Right lobe of liver (tissue), 6 donors: ENCODE results near the gene ALKBH7. TPM values are rescaled to one million over a fixed set of nuclear protein-coding genes. Genes with fewer than 3 reads are reported as not detected.

Source experiments
- ATAC-seq, 4 donors: fragments of 200-7000 bp; cut with Tn5 transposase; one replicate each; pipeline ENCODE4 v1.9.1; 2020; ENCODE audit warnings: mild to moderate bottlenecking in 4 of 4, moderate library complexity in 4 of 4
- DNase-seq, 3 donors: peaks; one replicate each; pipeline ENCODE4 v3.0.0-alpha.2; 2020
- H3K27ac ChIP-seq, 3 donors: fragments of 200-600 bp; one replicate each; pipeline ENCODE4 v1.8.0; 2022
- H3K27me3 ChIP-seq, 2 donors: fragments of 200-600 bp; one replicate each; pipeline ENCODE4 v1.8.0; 2022
- H3K36me3 ChIP-seq, 4 donors: fragments of 200-600 bp; sonication (generic) in 1 of 4; one replicate each; pipeline versions ENCODE4 v1.5.1 to v1.8.0; 2017 to 2022; ENCODE audit warnings: control low read depth in 1 of 4
- H3K4me1 ChIP-seq, 4 donors: fragments of 200-600 bp; sonication (generic) in 1 of 4; one replicate each; pipeline versions ENCODE4 v1.5.1 to v1.8.0; 2017 to 2022; ENCODE audit warnings: control low read depth in 1 of 4
- H3K4me3 ChIP-seq, 3 donors: fragments of 200-600 bp; one replicate each; pipeline ENCODE4 v1.8.0; 2022
- H3K9me3 ChIP-seq, 4 donors: fragments of 200-600 bp; sonication (generic) in 1 of 4; one replicate each; pipeline versions ENCODE4 v1.5.1 to v1.8.0; 2017 to 2022; ENCODE audit warnings: control low read depth in 1 of 4
- POLR2A ChIP-seq: fragments of 450-650 bp; IDR thresholded peaks from one replicate; pipeline ENCODE4 v1.6.1; 2017; ENCODE audit warnings: antibody characterized with exemption, mild to moderate bottlenecking
- WGBS: methylation state at CpG from one replicate; pipeline ENCODE4 v1.1.6; 2018; ENCODE audit warnings: low coverage, low lambda C conversion rate; ENCODE audit not compliant: insufficient coverage; ENCODE audit errors: missing lambda C conversion rate; 5-methylcytosine and 5-hydroxymethylcytosine counted together
- intact Hi-C, 2 donors: fragments of 100-400 bp; cut with DNase I; formaldehyde crosslinking; loops; one replicate each; pipeline versions ENCODE4 v1.11.2 to v1.14.1; 2022
- total RNA-seq, 6 experiments: library from RNA; depleted of rRNA in 2 of 6; stranded (reverse); fragments of >200 nt in 2 of 6; fragmentation: NEBNext Ultra II Directional in 3 of 6; extraction: Animal tissue kit (Norgen Biotek cat#: 25700) in 3 of 6; gene quantifications; one replicate each; pipeline versions ENCODE4 v1.1.0 to v1.2.4, GENCODE V29; 2016 to 2023
- TF ChIP-seq, protein P1 (sequence below), 4 donors: fragments of 200-600 bp in 3 of 4; fragments of 450-650 bp in 1 of 4; IDR thresholded peaks; one replicate each; pipeline versions ENCODE4 v1.5.1 to v1.8.0; 2016 to 2022; ENCODE audit warnings: antibody characterized with exemption in 4 of 4, mild to moderate bottlenecking in 2 of 4
- donor health status: DM: no; HTN: yes; CAD: no.
- donor health status: DM: no; HTN: no; CAD: no.
- donor health status: DM: no; HTN: no; CAD: no.
- donor health status: DM: no; HTN: yes; CAD: no.
- donor health status: DM: no; HTN: yes; CAD: no.

Gene ALKBH7
- total RNA-seq, 6 experiments from 2014 or later, result 60.7 to 78.4 (median 72.2) TPM

GRCh38 chr19:6383188-6383587 is 10.6 kb downstream of the ALKBH7 start:
- DNase-seq, result no peak
- TF ChIP-seq, protein P1, sequence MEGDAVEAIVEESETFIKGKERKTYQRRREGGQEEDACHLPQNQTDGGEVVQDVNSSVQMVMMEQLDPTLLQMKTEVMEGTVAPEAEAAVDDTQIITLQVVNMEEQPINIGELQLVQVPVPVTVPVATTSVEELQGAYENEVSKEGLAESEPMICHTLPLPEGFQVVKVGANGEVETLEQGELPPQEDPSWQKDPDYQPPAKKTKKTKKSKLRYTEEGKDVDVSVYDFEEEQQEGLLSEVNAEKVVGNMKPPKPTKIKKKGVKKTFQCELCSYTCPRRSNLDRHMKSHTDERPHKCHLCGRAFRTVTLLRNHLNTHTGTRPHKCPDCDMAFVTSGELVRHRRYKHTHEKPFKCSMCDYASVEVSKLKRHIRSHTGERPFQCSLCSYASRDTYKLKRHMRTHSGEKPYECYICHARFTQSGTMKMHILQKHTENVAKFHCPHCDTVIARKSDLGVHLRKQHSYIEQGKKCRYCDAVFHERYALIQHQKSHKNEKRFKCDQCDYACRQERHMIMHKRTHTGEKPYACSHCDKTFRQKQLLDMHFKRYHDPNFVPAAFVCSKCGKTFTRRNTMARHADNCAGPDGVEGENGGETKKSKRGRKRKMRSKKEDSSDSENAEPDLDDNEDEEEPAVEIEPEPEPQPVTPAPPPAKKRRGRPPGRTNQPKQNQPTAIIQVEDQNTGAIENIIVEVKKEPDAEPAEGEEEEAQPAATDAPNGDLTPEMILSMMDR (IDR thresholded peaks at IDR 0.05), result no peak
- TF ChIP-seq POLR2A, result no peak
- H3K27ac ChIP-seq, result no peak overlapping the region
- intact Hi-C loops, result no loop called here
- H3K9me3 ChIP-seq, result no peaks in the 10 kb centered on the region
- no peaks in the 10 kb centered on the region for H3K4me1 ChIP-seq
- no peak overlapping the region for H3K4me3 ChIP-seq
- WGBS, result 96% methylated on average over 8 of the region's 19 CpGs
- ATAC-seq, result no peak
- peaks cover 0 to 71% (median 35%) of the 10 kb centered on the region in 4 donors for H3K36me3 ChIP-seq
- no peaks in the 10 kb centered on the region for H3K27me3 ChIP-seq

GRCh38 chr19:6384381-6384780 is 11.8 kb downstream of the ALKBH7 start:
- 95% methylated on average over 4 of the region's 4 CpGs for WGBS
- H3K27ac ChIP-seq, result no peak overlapping the region
- H3K4me3 ChIP-seq, result no peak overlapping the region
- ATAC-seq (no peak), DNase-seq (no peak)
- no peaks in the 10 kb centered on the region for H3K9me3 ChIP-seq
- peaks cover 0 to 81% (median 40%) of the 10 kb centered on the region in 4 donors for H3K36me3 ChIP-seq
- no peaks in the 10 kb centered on the region for H3K4me1 ChIP-seq
- intact Hi-C loops, result no loop called here
- TF ChIP-seq, protein P1 (IDR thresholded peaks at IDR 0.05), result no peak
- no peak for TF ChIP-seq POLR2A
- no peaks in the 10 kb centered on the region for H3K27me3 ChIP-seq

DNA sequence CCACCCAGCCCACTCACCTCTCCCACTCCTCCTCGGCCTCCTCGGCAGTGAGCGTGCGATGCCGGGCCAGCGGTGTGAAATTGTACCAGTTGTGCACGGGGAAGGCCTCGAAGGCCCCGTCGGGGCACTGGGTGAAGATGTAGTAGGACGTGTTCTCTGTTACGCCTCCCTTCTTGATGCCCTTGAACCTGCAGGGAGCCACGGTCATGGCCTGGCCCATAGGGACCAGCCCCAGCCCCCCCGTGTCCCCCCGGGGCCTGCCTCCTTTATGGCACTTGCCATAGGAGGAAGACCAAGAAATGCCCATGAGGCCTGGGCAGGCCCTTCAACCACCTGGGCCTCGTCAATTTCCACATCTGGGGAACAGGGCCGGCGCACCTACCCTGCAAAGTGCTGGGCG is 14.8 kb downstream of the ALKBH7 start:
- Histone ChIP-seq H3K27ac (no peak overlapping the region), H3K4me3 (no peak overlapping the region), H3K9me3 (no peaks in the 10 kb centered on the region), H3K27me3 (no peaks in the 10 kb centered on the region), H3K36me3 (peaks cover 0 to 57% (median 23%) of the 10 kb centered on the region in 4 donors), H3K4me1 (peaks cover 0 to 5% (median 2%) of the 10 kb centered on the region in 4 donors)
- WGBS, result 95% methylated on average over 11 of the region's 19 CpGs
- TF ChIP-seq, protein P1 (IDR thresholded peaks at IDR 0.05), result no peak
- TF ChIP-seq POLR2A, result no peak
- no peak for ATAC-seq
- no peak for DNase-seq
- intact Hi-C loops, result no loop called here

- TF ChIP-seq, protein P1 (IDR thresholded peaks at IDR 0.05), result no peak
- TF ChIP-seq POLR2A, result no peak
- H3K4me1 ChIP-seq, result peaks cover 0 to 7% (median 3%) of the 10 kb centered on the region in 4 donors
- DNase-seq (no peak), ATAC-seq (no peak)
- no peaks in the 10 kb centered on the region for H3K27me3 ChIP-seq
- WGBS, result 15% methylated on average over 13 of the region's 30 CpGs
- peak overlapping the region; percentile 72 to 88 (median 85) for H3K27ac ChIP-seq
- intact Hi-C loops, result no loop called here
- H3K4me3 ChIP-seq, result peak overlapping the region; percentile 80 to 89 (median 81)
- H3K9me3 ChIP-seq, result no peaks in the 10 kb centered on the region
- H3K36me3 ChIP-seq, result peaks cover 0 to 21% (median 10%) of the 10 kb centered on the region in 4 donors
Observed at GRCh38 chr19:6392221-6393073, 19.9 kb downstream of the ALKBH7 start.
